GM21576 (cell line): ENCODE measurements around the gene KDM4B.

Experiments used
- ATAC-seq: cut with Tn5 transposase; IDR thresholded peaks from one replicate; pipeline ENCODE4 v1.9.1; 2021; ENCODE audit warnings: mild to moderate bottlenecking, moderate library complexity; ENCODE audit not compliant: unreplicated experiment

The KDM4B gene

GRCh38 chr19:4984106-4984380 is 15.1 kb downstream of the KDM4B start:
- no peak for ATAC-seq

GRCh38 chr19:4984438-4984990 is 15.6 kb downstream of the KDM4B start:
- no peak for ATAC-seq

GRCh38 chr19:4985551-4985991 is 16.7 kb downstream of the KDM4B start:
- ATAC-seq, result no peak

- ATAC-seq, result no peak
Observed at GRCh38 chr19:4986056-4986455, 17.1 kb downstream of the KDM4B start.

GRCh38 chr19:4986471-4986891 is 17.6 kb downstream of the KDM4B start:
- ATAC-seq, result no peak

GRCh38 chr19:4987256-4987655 is 18.3 kb downstream of the KDM4B start:
- ATAC-seq, result no peak

GRCh38 chr19:4987692-4988370 is 18.9 kb downstream of the KDM4B start:
- ATAC-seq, result no peak

GRCh38 chr19:4988770-4989251 is 19.9 kb downstream of the KDM4B start:
- ATAC-seq, result no peak

GRCh38 chr19:4990306-4990705 is 21.4 kb downstream of the KDM4B start:
- no peak for ATAC-seq

- ATAC-seq, result no peak
Observed at GRCh38 chr19:4991538-4991937, 22.6 kb downstream of the KDM4B start.

GRCh38 chr19:4991996-4992698 is 23.2 kb downstream of the KDM4B start:
- ATAC-seq, result no peak

- no peak for ATAC-seq
Observed at GRCh38 chr19:4993683-4994082, 24.8 kb downstream of the KDM4B start.

GRCh38 chr19:4996701-4997100 is 27.8 kb downstream of the KDM4B start:
- no peak for ATAC-seq

- ATAC-seq, result no peak
Observed at GRCh38 chr19:4997297-4997696, 28.4 kb downstream of the KDM4B start.

- ATAC-seq, result no peak
Observed at GRCh38 chr19:5000120-5000611, 31.3 kb downstream of the KDM4B start.

GRCh38 chr19:5001615-5002014 is 32.7 kb downstream of the KDM4B start:
- no peak for ATAC-seq

- ATAC-seq, result no peak
Observed at GRCh38 chr19:5002143-5002542, 33.2 kb downstream of the KDM4B start.

- ATAC-seq, result no peak
Observed at GRCh38 chr19:5003781-5004180, 34.9 kb downstream of the KDM4B start.

GRCh38 chr19:5005096-5005495 is 36.2 kb downstream of the KDM4B start:
- no peak for ATAC-seq

GRCh38 chr19:5006201-5006600 is 37.3 kb downstream of the KDM4B start:
- ATAC-seq, result no peak

- ATAC-seq, result no peak
Observed at GRCh38 chr19:5006821-5007220, 37.9 kb downstream of the KDM4B start.
